Measurements from ENCODE around the gene ERC2.

ERC2 gene

GRCh38 chr3:55617385-55617784, 850.9 kb downstream of the ERC2 start:
- no peak for DNase-seq (ENCODE audit: low spot score)

- DNase-seq (ENCODE audit: low spot score) = no peak
Measured at GRCh38 chr3:55616803-55617202, 851.5 kb downstream of the ERC2 start.

- DNase-seq (ENCODE audit: low spot score) = no peak
Measured at GRCh38 chr3:55615694-55616295, 852.5 kb downstream of the ERC2 start.

GRCh38 chr3:55615039-55615693, 853.1 kb downstream of the ERC2 start:
- DNase-seq (ENCODE audit: low spot score) = no peak

DNA sequence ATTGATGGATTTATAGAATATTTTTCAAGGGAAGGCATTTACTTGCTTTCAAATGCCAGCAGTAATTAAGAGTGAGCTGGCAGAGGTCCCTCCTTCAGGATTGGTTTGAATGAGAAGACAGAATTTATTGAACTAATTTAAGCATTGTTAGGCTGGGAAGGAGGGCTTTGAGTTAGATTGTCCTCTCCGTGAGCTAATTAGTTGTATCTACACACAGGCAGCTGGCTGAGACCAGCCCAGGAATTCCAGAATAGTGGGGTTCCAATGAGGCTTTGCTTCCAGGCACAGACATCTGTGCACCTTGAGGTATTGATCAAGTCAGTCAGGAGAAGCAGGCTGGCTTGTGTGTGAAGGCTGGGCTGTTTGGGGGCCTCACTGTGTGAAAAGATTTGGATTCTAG, 857.1 kb downstream of the ERC2 start:
- no peak for DNase-seq (ENCODE audit: low spot score)

DNA sequence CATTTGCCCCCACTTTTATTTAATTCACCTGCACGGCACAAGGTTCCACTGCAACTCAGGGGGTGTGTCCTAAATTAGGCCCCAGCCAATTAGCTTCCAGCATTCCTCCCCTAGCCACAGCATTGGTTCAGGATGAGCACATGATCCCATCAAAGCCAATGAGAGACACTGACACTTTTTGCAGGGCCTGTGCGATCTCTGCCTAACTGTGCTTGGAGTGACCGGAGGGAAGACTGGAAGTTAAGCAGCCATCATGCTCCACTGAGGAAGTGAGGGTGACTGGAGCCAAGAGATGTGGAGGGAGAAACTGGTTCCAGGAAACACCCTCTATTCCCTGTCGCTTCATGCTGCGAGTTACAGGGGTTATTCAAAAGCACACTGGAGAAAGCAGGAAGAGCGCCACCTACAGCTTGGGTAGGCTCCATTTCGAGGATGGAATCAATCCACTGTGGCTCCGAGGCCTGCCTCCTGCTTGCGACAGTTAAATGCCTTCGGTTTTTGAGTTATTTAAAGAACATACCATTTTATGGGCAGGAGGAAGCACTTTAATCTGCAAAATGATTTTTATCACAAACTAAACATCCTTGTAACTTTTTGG, 858.9 kb downstream of the ERC2 start:
- DNase-seq (ENCODE audit: low spot score) = no peak

- no peak for DNase-seq (ENCODE audit: low spot score)
Measured at GRCh38 chr3:55608301-55608937, 859.8 kb downstream of the ERC2 start.

GRCh38 chr3:55607844-55608243, 860.4 kb downstream of the ERC2 start:
- no peak for DNase-seq (ENCODE audit: low spot score)

DNA sequence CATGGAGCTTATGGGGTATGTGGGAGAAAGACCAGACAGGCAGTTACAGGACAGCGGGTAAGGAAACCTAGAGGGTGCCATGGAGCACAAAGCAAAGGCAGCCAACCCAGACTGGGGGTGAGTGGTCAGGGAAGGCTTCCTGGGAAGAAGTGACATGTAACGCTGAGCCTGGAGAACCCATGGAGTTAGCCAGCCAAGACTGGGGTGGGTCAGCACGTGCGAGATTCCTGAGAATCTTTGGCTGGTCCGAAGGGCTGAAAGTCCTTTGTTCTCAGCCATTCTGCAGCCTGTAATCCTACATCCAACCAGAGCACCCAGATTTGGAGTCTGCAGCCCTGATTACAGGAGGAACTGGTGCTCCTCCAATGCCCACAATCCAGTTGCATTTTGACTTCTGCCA, 861.1 kb downstream of the ERC2 start:
- DNase-seq (ENCODE audit: low spot score) = no peak

GRCh38 chr3:55605443-55606236, 862.6 kb downstream of the ERC2 start:
- DNase-seq (ENCODE audit: low spot score) = no peak

DNA sequence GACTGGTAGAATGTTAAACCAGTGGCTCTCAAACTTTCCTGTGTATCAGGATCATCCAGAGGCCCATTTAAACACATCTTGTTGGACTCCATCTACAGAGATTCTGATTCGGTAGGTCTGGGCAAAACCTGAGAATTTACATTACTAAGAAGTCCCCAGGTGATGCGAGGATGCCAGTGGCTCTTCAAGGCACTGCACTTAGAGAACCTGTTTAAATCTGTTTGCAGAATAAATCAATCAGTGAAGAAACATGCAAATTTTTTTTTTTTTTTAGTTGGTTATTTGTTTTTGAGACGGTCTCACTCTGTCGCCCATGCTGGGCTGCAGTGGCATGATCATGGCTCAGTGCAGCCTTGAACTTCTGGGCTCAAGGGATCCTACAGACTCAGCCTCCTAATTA, 863.4 kb downstream of the ERC2 start:
- no peak for DNase-seq (ENCODE audit: low spot score)

DNA sequence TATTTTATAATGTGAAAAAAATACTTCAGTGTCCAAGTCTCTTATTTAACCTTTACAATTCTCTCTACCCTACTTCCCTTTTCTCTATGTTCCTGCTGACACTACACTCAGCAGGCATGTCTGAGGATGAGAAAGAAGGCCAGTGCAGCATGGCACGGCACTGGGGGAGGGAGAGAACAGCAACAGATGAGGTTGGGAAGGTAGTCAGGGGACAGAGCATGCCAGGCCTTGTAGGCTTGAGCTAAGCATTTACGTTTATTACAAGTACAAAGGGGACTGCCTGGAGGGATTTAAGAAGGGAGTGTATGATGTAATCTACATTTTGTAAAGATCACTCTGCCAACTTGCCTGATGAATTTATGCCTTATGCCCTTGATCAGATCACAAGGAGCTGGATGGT, 863.9 kb downstream of the ERC2 start:
- DNase-seq (ENCODE audit: low spot score) = no peak

GRCh38 chr3:55601366-55602080, 866.7 kb downstream of the ERC2 start:
- no peak for DNase-seq (ENCODE audit: low spot score)

DNA sequence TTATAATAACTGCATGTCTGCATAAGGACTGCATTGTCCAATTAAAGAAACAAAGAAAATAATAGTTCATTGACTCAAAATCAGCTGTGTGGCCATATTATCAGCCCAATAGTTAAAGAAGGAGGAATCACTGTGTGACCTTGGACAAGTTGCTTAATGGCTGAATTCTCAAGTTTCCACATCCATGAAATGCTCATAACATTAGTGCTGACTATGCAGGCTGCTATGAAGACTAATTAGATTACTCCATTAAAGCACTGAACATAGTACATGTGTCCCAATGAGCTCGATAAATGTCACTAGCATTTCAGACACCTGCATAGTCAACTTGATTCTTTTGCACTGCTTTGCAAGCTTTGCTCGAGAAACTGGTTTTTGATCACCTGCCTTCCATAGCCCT, 870.0 kb downstream of the ERC2 start:
- DNase-seq (ENCODE audit: low spot score) = no peak

GRCh38 chr3:55597641-55598040, 870.6 kb downstream of the ERC2 start:
- no peak for DNase-seq (ENCODE audit: low spot score)

DNA sequence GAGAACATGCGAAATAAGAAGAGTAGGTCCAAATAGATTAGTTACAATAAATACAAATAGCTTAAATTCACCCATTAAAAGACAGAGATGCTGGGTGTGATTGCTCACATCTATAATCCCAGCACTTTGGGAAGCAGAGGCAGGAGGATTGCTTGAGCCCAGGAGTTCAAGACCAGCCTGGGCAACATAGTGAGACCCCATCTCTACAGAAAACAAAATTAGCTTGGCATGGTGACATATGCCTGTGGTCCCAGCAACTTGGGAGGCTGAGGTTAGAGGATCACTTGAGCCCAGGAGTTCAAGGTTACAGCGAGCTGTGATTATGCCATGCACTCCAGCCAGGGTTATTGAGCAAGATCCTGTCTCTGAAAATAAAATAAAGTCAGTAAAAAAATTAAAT, 872.1 kb downstream of the ERC2 start:
- DNase-seq (ENCODE audit: low spot score) = no peak

- DNase-seq (ENCODE audit: low spot score) = no peak
Measured at GRCh38 chr3:55595420-55595819, 872.8 kb downstream of the ERC2 start.

GRCh38 chr3:55592572-55592971, 875.7 kb downstream of the ERC2 start:
- no peak for DNase-seq (ENCODE audit: low spot score)

GRCh38 chr3:55591888-55592287, 876.4 kb downstream of the ERC2 start:
- DNase-seq (ENCODE audit: low spot score) = no peak

GRCh38 chr3:55588146-55588765, 880.0 kb downstream of the ERC2 start:
- no peak for DNase-seq (ENCODE audit: low spot score)

DNA sequence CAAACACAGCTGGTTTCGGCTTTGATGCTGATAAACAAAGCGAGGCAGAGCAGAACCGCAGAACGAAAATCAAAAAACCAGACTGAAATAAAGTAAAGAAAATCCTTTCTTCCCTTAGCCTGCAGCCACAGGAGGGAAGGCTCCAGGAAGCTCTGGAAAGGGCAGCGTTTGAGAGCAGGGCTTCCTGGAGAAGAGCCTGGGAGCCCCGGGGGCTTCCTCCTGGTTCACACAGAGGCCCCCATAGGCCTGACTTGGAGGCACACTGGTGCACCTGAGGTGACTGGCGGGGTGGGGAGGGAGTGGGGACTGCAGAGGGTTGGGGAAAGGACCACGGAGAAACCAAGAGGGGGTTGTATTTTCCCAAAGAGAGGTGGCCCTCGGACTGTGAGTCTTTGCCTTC, 882.4 kb downstream of the ERC2 start:
- no peak for DNase-seq (ENCODE audit: low spot score)

Data from AG08396 (cell line).